ENCODE data around the gene ZNF345. TPM values are rescaled to one million over a fixed set of nuclear protein-coding genes. Genes with fewer than 3 reads are reported as not detected.

Gene ZNF345
- total RNA-seq, 1 donor from 2014 or later: 2.4 TPM

DNA sequence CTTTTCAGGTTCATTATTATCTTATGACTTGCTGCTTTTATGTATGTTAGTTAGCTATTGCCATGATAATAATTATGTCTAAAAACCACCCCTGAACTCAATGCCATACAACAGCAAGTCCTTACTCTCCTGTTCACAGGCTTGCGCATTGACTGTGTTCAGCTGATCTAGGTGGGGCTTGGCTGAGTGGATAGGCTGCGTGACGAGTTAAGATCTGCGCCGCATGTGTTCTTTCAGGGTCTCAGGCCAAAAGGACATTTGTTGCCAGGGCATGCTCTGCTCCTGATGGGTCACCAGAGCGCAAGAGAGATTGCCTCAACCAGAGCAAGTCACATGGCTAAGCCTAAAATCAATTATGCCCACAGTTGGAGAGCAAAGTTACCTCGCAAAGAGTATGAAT is 66.3 kb downstream of the ZNF345 start:
- DNase-seq (ENCODE audit: low read depth, low spot score): no peak

GRCh38 chr19:36918090-36918489 is 67.4 kb downstream of the ZNF345 start:
- no peak for DNase-seq (ENCODE audit: low read depth, low spot score)

Other genes with a start within 250 kb of the ZNF345 start
- gene ZNF382, start 245.6 kb upstream of the ZNF345 start, total RNA-seq: 6.5 and 9.1 TPM in 2 replicates
- gene ZNF461, start 184.0 kb upstream of the ZNF345 start, total RNA-seq: 6.7 and 11.2 TPM in 2 replicates
- 4.2 and 5.3 TPM in 2 replicates for gene ZNF567, start 163.3 kb upstream of the ZNF345 start, total RNA-seq
- 3.8 and 5.5 TPM in 2 replicates for gene ZNF850, start 78.1 kb upstream of the ZNF345 start, total RNA-seq
- 6.7 and 10.1 TPM in 2 replicates for gene ZNF790, start 12.5 kb upstream of the ZNF345 start, total RNA-seq
- 1.3 and 2.5 TPM in 2 replicates for gene ZNF829, start 65.4 kb downstream of the ZNF345 start, total RNA-seq
- gene ZNF568, start 65.5 kb downstream of the ZNF345 start, total RNA-seq: 12.1 and 13.3 TPM in 2 replicates
- gene ZNF420, start 227.6 kb downstream of the ZNF345 start, total RNA-seq: 6.7 and 13.2 TPM in 2 replicates